CD4-positive, alpha-beta T cell treated with Interleukin-4 for 4 hours (primary cell): ENCODE measurements around the gene CHST11.

ENCODE experiments used
- DNase-seq: peaks from one replicate; pipeline ENCODE4 v3.0.0-alpha.2; 2020

CHST11 gene

DNA sequence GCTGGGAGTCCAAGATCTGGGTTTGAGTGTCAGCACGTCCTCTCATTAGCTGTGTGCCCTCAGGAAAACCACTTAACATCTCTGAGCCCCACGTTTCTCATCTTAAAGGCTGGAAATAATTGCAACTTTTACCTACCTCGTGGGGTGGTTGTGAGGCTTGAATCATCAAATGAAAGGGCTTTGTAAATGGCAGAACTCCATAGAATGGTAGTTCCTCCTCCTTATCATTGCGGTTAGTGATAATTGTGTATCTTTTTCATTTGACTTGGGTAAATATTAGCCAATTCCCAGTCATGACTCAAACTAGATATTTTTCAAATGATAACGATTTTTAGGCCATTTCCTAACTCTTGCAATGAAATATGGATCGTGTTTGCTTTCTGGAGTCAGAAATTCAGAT, 205.5 kb downstream of the CHST11 start:
- DNase-seq = no peak

DNA sequence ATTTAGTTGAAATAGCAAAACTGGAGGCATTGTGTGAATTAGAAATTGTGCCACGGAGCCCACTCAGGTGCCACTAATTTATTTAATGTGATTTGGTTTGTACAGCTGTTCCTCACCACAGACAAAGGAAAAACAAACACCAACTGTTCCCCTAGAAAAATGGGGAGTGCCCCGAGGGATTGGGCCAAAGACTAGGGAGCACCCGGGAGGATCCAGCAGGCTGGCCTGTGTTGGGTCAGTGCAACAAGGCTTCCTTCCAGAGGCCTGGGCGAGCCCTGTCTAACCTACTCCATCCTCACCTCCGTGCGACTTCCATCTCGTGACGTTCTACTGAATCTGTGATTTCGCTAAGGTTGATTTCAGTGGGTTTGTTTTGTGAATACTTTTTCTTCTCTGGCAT, 206.2 kb downstream of the CHST11 start:
- no peak for DNase-seq

GRCh38 chr12:104664351-104664750, 207.6 kb downstream of the CHST11 start:
- DNase-seq = no peak

GRCh38 chr12:104665296-104665695, 208.5 kb downstream of the CHST11 start:
- DNase-seq = no peak

DNA sequence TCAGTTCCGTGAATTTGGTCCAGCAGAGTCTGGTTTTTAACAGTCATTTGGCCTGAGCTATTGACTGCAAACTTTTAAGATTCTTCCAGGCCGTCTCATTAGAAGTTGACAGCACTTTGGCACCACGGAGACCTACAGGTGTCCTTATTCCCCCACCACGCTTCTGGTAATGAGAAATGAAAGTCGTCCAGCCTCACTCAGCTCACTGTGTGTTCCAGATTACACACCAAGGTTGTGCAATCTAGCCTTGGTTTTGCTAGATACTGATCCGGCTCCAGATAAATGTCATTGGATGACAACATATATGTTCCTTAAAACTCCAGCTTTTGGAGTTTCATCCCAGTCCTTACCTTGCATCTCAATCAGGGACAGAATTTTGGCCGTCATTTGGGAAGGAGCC, 210.4 kb downstream of the CHST11 start:
- DNase-seq = no peak

- no peak for DNase-seq
These were observed 211.5 kb downstream of the CHST11 start for GRCh38 chr12:104668274-104668718.

DNA sequence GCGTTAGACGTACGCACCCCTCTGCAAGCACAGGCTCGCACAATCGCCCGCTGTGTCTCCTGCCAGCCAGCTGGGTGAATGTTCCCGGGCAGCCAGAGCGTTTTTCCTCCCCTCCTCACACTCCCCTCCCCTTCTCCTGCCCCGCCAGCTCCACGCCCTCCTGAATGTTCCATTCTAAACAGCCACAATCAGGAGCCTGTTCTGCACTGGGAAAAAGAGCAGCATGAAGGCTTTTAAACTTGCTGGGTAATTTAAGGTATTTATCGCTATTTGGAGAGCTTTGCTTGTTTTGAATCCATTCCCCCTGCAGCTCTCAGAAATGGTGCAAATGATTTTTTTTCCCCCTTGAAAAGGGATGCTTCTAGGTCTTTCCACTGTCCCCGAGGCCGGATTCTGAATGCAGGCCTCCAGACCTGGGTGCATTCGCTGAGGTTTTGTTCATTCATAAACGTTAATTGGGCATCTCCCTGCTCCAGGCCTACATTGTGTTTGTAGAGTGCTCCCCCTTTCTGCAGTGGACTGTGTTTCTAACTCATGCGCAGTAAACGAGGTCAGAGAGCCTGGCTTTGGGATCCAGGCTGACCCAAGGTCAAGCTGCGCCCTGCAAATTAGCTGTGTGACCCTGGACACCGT, 212.5 kb downstream of the CHST11 start:
- no peak for DNase-seq

DNA sequence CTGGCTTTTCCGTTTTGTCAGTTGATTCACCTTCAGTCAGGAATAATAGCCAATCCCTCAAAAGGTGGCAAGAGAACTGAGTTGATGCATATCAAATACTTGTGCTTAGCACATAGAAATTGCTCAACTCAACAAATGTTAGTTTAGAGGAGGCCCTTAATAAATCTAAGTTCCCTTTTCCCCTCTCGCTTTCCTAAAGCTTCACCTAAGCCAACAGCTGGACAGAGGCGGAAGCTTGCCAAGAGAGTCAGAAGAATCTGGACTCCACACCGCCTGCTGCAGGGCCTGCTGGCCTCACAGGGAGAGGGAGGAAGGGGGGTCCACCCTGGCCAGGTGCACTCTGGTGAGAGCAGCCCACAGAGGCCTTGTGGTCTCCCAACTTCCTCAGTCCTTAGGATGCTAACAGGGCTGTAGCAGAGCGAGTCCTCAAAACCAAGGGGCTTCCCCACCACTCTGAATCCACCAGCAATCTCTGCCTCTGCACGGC, 213.1 kb downstream of the CHST11 start:
- no peak for DNase-seq

DNA sequence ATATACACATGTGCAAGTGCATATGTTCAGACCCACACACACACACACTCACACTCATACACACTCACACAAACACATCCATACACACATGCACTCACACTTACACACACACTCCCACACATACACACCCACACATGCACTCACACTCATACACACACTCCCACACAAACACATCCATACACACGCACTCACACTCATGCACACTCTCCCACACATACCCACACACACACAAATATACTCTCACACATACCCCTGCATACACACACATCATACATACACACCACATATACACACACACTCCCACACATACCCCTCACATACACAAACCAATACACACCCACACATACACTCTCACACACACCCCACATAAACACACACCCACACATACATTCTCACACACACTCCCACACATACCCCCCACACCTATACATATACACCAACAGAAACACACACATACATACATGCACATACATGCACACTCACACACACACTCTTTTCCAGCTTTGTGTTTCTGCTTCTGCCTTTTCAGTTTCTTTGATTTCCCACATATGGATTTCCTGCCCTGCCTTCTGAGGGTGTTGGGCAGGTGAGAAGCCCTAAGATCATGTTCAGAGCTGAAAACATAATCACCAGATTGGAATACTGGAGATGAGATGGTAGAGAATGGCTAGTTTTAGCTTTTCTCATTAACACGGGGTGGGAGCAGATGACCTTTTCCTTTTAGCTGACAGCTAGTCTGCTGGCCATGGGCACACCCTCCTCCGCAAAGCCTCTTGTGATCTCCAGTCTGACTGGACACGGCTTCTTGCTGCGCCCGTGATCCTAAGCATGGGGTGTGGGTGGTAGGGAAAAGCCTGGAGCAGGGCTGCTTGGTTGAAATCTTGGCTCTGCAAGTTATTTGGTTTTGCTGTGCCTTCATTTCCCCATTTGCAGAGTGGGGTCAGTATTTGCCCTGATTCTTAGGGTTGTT, 214.0 kb downstream of the CHST11 start:
- DNase-seq = no peak

DNA sequence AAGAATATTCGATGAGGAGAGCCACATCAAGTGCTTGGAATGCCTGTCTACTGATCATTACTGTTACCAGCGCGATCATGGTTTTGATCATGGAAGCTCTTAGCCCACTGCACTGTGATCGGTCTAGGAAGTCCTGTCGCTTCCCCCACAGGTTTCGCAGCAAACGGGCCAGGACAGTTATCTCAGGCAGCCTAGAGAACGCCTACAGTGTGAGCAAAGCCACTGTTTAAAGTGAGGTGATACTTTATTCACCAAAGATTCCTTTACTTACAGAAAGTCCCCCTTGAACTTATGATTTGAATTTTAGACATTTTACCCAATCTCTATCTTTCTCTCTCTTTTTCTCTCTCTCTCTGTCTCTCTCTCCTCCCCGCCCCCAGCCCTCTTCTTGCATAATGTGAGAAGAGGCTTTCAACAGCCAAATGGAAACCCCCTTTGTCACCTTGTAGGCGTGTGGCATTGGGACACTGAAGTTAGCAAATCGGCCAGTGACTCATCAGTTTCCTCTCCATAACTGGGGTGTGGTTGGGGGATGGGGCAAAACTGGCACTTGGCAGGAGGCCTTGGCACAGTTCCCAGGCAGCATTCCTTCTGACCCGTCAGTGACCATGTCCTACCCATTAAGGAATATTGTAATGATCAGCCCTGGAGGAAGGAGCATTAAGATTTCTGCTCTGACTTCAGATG, 214.8 kb downstream of the CHST11 start:
- DNase-seq = peak; percentile 91

DNA sequence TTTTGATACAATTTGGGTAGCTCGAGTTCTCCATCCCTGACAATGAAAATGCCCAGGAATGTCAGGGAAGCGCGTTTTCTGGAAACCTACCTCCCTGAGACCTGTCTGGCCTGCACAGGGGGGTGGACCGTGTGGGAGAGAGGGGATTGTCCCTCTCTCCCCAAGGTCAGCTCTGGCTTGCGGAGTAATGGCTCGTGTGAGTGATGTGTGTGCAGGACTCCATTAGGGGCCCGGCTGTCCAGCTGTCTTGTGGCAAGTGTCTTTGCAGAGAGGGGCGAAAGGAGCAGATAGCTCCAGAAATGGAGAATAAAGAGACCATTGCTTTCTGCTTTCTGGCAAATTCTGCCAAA, 215.3 kb downstream of the CHST11 start:
- no peak for DNase-seq

DNA sequence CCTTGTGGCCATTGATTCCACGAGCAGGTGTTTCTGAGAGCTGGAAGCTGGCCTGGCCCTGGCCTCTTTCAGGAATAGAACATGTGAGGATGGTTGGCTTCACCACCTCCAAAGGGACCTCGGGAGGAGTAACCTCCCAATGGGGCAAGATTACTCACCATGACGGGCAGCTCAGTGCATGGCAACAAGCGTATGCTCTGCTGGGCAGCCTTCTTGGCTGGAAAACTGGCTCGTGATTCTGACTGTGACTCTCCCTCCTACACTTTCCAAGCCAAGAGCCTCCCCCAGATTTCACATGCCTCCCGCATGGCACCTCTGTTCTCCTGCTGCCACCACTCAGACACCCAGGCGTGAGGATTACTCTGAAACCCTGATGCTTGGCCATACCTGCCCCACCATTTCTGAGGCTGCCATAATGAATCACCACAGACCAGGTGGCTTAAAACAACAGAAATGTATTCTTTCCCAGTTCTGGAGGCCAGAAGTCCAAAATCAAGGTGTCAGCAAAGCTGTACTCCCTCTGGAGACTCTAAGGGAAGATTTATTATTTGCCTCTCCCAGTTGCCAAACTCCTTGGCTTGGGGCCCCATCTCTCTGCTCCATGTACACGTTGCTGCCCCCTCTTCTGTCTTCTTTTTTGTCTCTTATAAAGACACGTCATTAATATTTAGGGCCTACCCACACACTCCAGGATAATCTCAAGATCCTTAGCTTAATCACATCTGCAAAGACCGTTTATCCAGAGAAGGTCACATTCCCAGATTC, 215.9 kb downstream of the CHST11 start:
- DNase-seq = no peak

DNA sequence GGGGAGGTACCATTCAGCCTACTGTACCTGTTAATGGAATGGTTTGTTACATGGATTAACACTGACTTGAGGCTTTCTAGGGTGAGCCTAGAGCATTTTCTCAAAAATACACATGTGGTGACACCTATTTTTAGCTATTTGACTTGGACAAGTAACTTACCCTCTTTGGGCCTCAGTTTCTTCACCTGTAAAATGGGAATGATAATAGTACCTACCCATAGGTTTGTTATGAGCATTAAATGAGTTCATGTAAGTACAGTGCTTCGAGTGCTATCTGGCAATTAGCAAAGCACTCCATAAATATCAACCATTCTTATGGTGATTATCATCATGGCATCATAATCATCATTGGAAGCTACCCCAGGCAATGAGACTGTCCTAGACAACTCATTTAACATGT, 216.5 kb downstream of the CHST11 start:
- DNase-seq = no peak

GRCh38 chr12:104673696-104674482, 217.1 kb downstream of the CHST11 start:
- no peak for DNase-seq

GRCh38 chr12:104676636-104677035, 219.9 kb downstream of the CHST11 start:
- no peak for DNase-seq

- no peak for DNase-seq
These were observed 220.8 kb downstream of the CHST11 start for GRCh38 chr12:104677441-104678089.

GRCh38 chr12:104680070-104680469, 223.3 kb downstream of the CHST11 start:
- DNase-seq = peak; percentile 34

DNA sequence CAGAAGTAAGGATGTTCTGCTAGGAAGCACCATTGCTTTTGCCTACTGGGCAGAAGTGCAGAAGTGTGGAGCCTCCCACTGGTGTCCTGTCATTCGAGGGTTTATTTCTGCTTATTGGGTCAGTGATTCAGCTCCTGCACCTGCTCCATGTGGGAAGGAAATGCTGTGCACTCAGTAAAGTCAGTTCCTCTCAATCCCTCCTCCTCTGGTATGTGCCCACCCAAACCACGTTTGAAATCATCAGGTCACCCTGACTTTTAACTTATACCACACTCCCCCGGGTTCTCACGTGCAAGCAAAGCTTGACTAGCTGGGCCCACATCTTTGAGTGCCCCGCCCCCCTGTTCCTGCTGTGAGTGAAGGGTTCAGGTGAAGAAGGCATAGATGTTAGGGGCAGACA, 223.7 kb downstream of the CHST11 start:
- no peak for DNase-seq

GRCh38 chr12:104681012-104681690, 224.4 kb downstream of the CHST11 start:
- no peak for DNase-seq

DNA sequence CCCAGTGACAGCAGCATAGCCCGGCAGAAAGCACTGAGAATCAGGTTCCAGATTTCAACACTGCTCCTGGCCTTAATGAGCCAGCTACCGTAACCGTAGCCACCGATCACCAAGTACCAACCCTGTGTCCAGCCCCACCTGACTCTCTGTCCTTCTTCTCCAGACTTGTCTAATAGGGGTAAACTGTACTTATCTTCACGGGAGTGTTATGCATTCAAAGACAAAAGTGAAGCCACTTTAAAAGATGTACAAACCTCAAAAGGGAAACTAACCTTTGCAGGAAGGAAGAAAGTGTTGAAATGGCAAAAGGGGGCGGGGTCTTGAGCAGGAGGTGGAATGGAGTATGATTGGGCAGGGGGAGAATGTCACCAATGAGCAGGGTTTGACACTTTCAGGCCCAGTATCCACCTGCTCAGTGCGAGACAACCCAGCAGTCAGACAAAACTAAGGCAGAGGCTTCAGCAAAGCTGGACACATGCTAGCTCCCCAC, 226.1 kb downstream of the CHST11 start:
- DNase-seq = peak; percentile 78
